Measurements from ENCODE around the gene DOK4. TPM values are rescaled to one million over a fixed set of nuclear protein-coding genes. Genes with fewer than 3 reads are reported as not detected.

DOK4 gene
- total RNA-seq, 1 experiment from 2014 or later = 4.9 TPM

DNA sequence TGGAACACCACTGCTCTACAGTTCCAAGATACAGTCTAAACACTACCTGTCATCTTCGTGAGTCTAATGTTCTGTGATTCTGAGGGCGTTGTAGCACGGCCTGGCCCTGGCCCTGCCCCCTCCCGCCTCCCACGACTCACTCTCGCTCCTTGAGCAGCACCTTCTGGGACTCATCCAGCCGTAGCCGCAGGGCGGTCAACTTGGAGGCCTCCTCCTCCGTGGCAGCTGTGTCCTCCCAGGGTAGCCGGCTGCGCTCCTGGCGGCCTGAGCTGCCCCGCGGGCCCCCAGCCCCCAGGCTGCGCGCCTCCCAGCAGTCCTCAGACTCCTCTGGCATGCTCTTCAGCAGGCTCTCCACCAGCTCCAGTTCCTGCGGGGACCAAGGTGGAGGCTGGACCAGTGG lies 39.5 kb upstream of the DOK4 start:
- no peak for ATAC-seq
- intact Hi-C loops (cut with micrococcal nuclease) = no loop called here
- Histone ChIP-seq H3K9ac (ENCODE audit: low read length) (no peak overlapping the region), H3K4me2 (ENCODE audit: low read length) (no peak overlapping the region), H3K27me3 (ENCODE audit: low read length) (no peaks in the 10 kb centered on the region), H3K9me2 (replicated peaks; ENCODE audit: low read length) (no peaks in the 10 kb centered on the region), H3K27ac (ENCODE audit: low read length) (no peak overlapping the region), H3F3A (ENCODE audit: low read length, unreplicated experiment) (no peaks in the 10 kb centered on the region), H3K36me3 (ENCODE audit: low read depth, low read length) (no peaks in the 10 kb centered on the region), H3K4me3 (ENCODE audit: low read length) (no peak overlapping the region), H3K79me2 (ENCODE audit: low read length) (no peaks in the 10 kb centered on the region), H4K20me1 (ENCODE audit: low read length) (no peaks in the 10 kb centered on the region), H2AFZ (ENCODE audit: low read length) (no peak overlapping the region), H3K4me1 (ENCODE audit: insufficient read depth, low read length) (peaks cover 12% of the 10 kb centered on the region), H3K9me3 (ENCODE audit: low read length) (no peaks in the 10 kb centered on the region)
- POLR2A ChIA-PET (ENCODE audit: unreplicated experiment) = no interaction called here
- DNase-seq = no peak
- no peak for TF ChIP-seq EZH2phosphoT487 (IDR thresholded peaks at IDR 0.05; ENCODE audit: borderline replicate concordance, low read length)
- TF ChIP-seq CTCF (conservative IDR thresholded peaks at IDR 0.05; ENCODE audit: low read depth, low read length) = no peak
- no peak for TF ChIP-seq EZH2 (IDR thresholded peaks at IDR 0.05; ENCODE audit: low read length, unreplicated experiment)
- no TSS peak for BruUV-seq (replicated peaks)
- CTCF ChIA-PET = no interaction called here

- Histone ChIP-seq H2AFZ (ENCODE audit: low read length) (no peak overlapping the region), H3K4me1 (ENCODE audit: insufficient read depth, low read length) (no peaks in the 10 kb centered on the region), H4K20me1 (ENCODE audit: low read length) (no peaks in the 10 kb centered on the region), H3F3A (ENCODE audit: low read length, unreplicated experiment) (no peaks in the 10 kb centered on the region), H3K9ac (ENCODE audit: low read length) (no peak overlapping the region), H3K27ac (ENCODE audit: low read length) (no peak overlapping the region), H3K4me3 (ENCODE audit: low read length) (no peak overlapping the region), H3K36me3 (ENCODE audit: low read depth, low read length) (no peaks in the 10 kb centered on the region), H3K9me3 (ENCODE audit: low read length) (no peaks in the 10 kb centered on the region), H3K9me2 (replicated peaks; ENCODE audit: low read length) (no peaks in the 10 kb centered on the region), H3K4me2 (ENCODE audit: low read length) (no peak overlapping the region), H3K79me2 (ENCODE audit: low read length) (no peaks in the 10 kb centered on the region), H3K27me3 (ENCODE audit: low read length) (no peaks in the 10 kb centered on the region)
- no peak for TF ChIP-seq EZH2phosphoT487 (IDR thresholded peaks at IDR 0.05; ENCODE audit: borderline replicate concordance, low read length)
- no peak for TF ChIP-seq EZH2 (IDR thresholded peaks at IDR 0.05; ENCODE audit: low read length, unreplicated experiment)
- TF ChIP-seq CTCF (conservative IDR thresholded peaks at IDR 0.05; ENCODE audit: low read depth, low read length) = no peak
- BruUV-seq (replicated peaks) = no TSS peak
- DNase-seq (no peak), ATAC-seq (no peak)
- intact Hi-C loops (cut with micrococcal nuclease) = no loop called here
- CTCF ChIA-PET = no interaction called here
- POLR2A ChIA-PET (ENCODE audit: unreplicated experiment) = interaction anchor here (0.7 kb wide), 1 partner anchor 212 kb away, joined by 3 read pairs; the partner anchor contains the start of gene KATNB1
Observed at GRCh38 chr16:57522960-57523359, 36.7 kb upstream of the DOK4 start.

- ChIA-PET POLR2A (ENCODE audit: unreplicated experiment) (no interaction called here), CTCF (interaction anchor here (1.0 kb wide), 1 partner anchor 97 kb away, joined by 3 read pairs; no protein-coding TSS in a partner anchor)
- intact Hi-C loops (cut with micrococcal nuclease) = loop anchor here (2.0 kb wide), 1 partner anchor 101 kb away; no protein-coding TSS in a partner anchor
- Histone ChIP-seq H3K36me3 (ENCODE audit: low read depth, low read length) (no peaks in the 10 kb centered on the region), H3K4me2 (ENCODE audit: low read length) (no peak overlapping the region), H3K9me3 (ENCODE audit: low read length) (no peaks in the 10 kb centered on the region), H3K9ac (ENCODE audit: low read length) (no peak overlapping the region), H3K79me2 (ENCODE audit: low read length) (no peaks in the 10 kb centered on the region), H2AFZ (ENCODE audit: low read length) (no peak overlapping the region), H3F3A (ENCODE audit: low read length, unreplicated experiment) (no peaks in the 10 kb centered on the region), H3K27me3 (ENCODE audit: low read length) (no peaks in the 10 kb centered on the region), H4K20me1 (ENCODE audit: low read length) (no peaks in the 10 kb centered on the region), H3K4me3 (ENCODE audit: low read length) (no peak overlapping the region), H3K27ac (ENCODE audit: low read length) (no peak overlapping the region), H3K4me1 (ENCODE audit: insufficient read depth, low read length) (no peaks in the 10 kb centered on the region), H3K9me2 (replicated peaks; ENCODE audit: low read length) (no peaks in the 10 kb centered on the region)
- DNase-seq (peak; percentile 64), ATAC-seq (peak; percentile 90)
- no TSS peak for BruUV-seq (replicated peaks)
- TF ChIP-seq EZH2 (IDR thresholded peaks at IDR 0.05; ENCODE audit: low read length, unreplicated experiment) = no peak
- TF ChIP-seq CTCF (conservative IDR thresholded peaks at IDR 0.05; ENCODE audit: low read depth, low read length) = peak; percentile 93
- no peak for TF ChIP-seq EZH2phosphoT487 (IDR thresholded peaks at IDR 0.05; ENCODE audit: borderline replicate concordance, low read length)
Observed at GRCh38 chr16:57519796-57520360, 33.6 kb upstream of the DOK4 start.
